Measurements from ENCODE around the gene SORBS2. TPM values are rescaled to one million over a fixed set of nuclear protein-coding genes. Genes with fewer than 3 reads are reported as not detected.

The SORBS2 gene
- total and polyA plus RNA-seq, 8 donors = 9.0 to 908 (median 66.4) TPM

DNA sequence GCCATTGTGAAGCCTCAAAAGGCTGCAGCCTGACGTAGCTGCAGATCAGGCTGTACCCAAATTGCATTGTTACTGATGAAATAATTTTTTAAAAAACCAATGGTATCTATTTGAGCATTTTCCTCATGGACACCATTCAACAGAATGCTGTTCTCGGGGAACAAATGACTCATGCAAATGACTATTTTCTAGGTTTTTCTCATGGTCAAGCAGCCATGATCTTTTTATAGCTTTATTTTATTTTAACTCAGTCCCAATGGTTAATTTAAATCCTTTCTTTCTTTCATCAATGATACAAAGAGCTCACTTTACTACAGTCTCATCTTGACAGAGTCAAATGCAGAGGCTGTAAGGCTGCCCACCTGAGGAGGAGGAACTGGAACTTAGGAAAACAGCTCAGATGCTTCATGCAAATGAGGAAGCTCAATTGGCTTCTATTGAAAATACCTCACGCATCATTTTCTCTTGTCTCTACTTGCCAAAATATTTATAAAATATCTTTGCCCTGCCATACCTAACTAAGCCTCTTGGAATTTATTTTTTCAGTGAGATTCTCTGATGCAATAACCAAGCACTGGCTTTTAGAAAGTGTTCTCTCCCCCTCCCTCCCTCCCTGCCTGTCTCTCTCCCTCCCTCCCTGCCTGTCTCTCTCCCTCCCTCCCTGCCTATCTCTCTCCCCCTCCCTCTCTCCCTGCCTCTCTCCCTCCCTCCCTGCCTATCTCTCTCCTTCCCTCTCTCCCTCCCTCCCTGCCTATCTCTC, 81.0 kb downstream of the SORBS2 start:
- intact Hi-C loops (cut with DNase I; ENCODE audit: low total_unique reads) = no loop called here
- peaks cover 8 to 81% (median 50%) of the 10 kb centered on the region in 4 donors for H3K4me1 ChIP-seq
- H3K4me3 ChIP-seq = no peak overlapping the region
- H3K27ac ChIP-seq = peak overlapping the region in 4 of 5 donors; percentile 56 to 84 (median 66)
- peak in 1 of 2 donors; percentile 54 for DNase-seq
- no peaks in the 10 kb centered on the region for H3K27me3 ChIP-seq
- peak in 1 of 7 experiments; percentile 7 for TF ChIP-seq CTCF (IDR thresholded peaks at IDR 0.05)
- no peak for TF ChIP-seq EP300 (IDR thresholded peaks at IDR 0.05)
- TF ChIP-seq POLR2A (IDR thresholded peaks at IDR 0.05) = no peak
- no peak for TF ChIP-seq POLR2AphosphoS5 (IDR thresholded peaks at IDR 0.05)
- no peaks in the 10 kb centered on the region for H3K9me3 ChIP-seq
- H3K36me3 ChIP-seq = peaks cover 0 to 10% (median 4%) of the 10 kb centered on the region in 4 donors
- WGBS, 5 donors = 63 to 83% (median 76%) methylated on average over 3 of the region's 3 CpGs

- intact Hi-C loops (cut with DNase I; ENCODE audit: low total_unique reads) = no loop called here
- H3K4me1 ChIP-seq = peaks cover 8 to 81% (median 48%) of the 10 kb centered on the region in 4 donors
- no peak overlapping the region for H3K4me3 ChIP-seq
- peak overlapping the region in 4 of 5 donors; percentile 56 to 84 (median 66) for H3K27ac ChIP-seq
- TF ChIP-seq POLR2AphosphoS5 (IDR thresholded peaks at IDR 0.05) (peak in 1 of 3 donors; percentile 15), EP300 (IDR thresholded peaks at IDR 0.05) (no peak), POLR2A (IDR thresholded peaks at IDR 0.05) (no peak)
- DNase-seq = peak in 1 of 2 donors; percentile 57
- H3K36me3 ChIP-seq = peaks cover 0 to 10% (median 4%) of the 10 kb centered on the region in 4 donors
- no peaks in the 10 kb centered on the region for H3K27me3 ChIP-seq
- H3K9me3 ChIP-seq = no peaks in the 10 kb centered on the region
- 44 to 72% (median 66%) methylated on average over 3 to 4 of the region's 4 CpGs for WGBS, 5 donors
These were observed 81.6 kb downstream of the SORBS2 start for GRCh38 chr4:185730387-185730786.

GRCh38 chr4:185729391-185729804, 82.6 kb downstream of the SORBS2 start:
- Histone ChIP-seq H3K27me3 (no peaks in the 10 kb centered on the region), H3K4me1 (peaks cover 8 to 79% (median 47%) of the 10 kb centered on the region in 4 donors), H3K36me3 (peaks cover 0 to 10% (median 4%) of the 10 kb centered on the region in 4 donors), H3K9me3 (no peaks in the 10 kb centered on the region), H3K4me3 (no peak overlapping the region), H3K27ac (peak overlapping the region in 4 of 5 donors; percentile 13 to 84 (median 68))
- 65 to 83% (median 80%) methylated on average over 4 of the region's 4 CpGs for WGBS, 5 donors
- intact Hi-C loops (cut with DNase I; ENCODE audit: low total_unique reads) = no loop called here
- TF ChIP-seq EP300 (IDR thresholded peaks at IDR 0.05) (no peak), POLR2AphosphoS5 (IDR thresholded peaks at IDR 0.05) (no peak), POLR2A (IDR thresholded peaks at IDR 0.05) (no peak), CTCF (IDR thresholded peaks at IDR 0.05) (no peak)
- peak in 1 of 2 donors; percentile 41 for DNase-seq

DNA sequence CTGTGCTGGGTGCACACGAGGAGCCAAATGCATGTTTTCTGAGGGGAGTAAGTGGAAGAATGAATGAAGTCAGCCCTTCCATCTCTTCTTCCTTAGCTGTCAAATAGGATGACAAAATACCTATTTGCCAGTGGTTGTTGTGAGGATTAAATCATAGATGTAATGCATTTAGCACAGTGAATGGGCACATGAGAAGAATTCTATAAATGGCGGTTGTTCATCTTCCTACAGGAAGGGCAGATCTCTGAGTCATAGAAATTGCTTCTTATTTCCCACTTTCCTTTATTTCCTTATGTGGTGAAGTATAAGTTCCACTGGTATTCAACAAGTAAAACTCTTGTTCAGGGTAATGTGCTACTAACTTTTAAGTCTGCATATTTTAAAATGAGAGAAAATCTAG, 83.1 kb downstream of the SORBS2 start:
- H3K27ac ChIP-seq = peak overlapping the region in 4 of 5 donors; percentile 13 to 84 (median 68)
- H3K4me1 ChIP-seq = peaks cover 11 to 80% (median 48%) of the 10 kb centered on the region in 4 donors
- no peaks in the 10 kb centered on the region for H3K9me3 ChIP-seq
- peaks cover 0 to 9% (median 4%) of the 10 kb centered on the region in 4 donors for H3K36me3 ChIP-seq
- H3K4me3 ChIP-seq = no peak overlapping the region
- no peak for DNase-seq
- no peaks in the 10 kb centered on the region for H3K27me3 ChIP-seq
- 82 to 91% (median 86%) methylated on average over 2 of the region's 2 CpGs for WGBS, 5 donors
- no peak for TF ChIP-seq EP300 (IDR thresholded peaks at IDR 0.05)
- TF ChIP-seq POLR2A (IDR thresholded peaks at IDR 0.05) = no peak
- no peak for TF ChIP-seq CTCF (IDR thresholded peaks at IDR 0.05)
- TF ChIP-seq POLR2AphosphoS5 (IDR thresholded peaks at IDR 0.05) = no peak
- intact Hi-C loops (cut with DNase I; ENCODE audit: low total_unique reads) = no loop called here
